H1 (cell line): ENCODE measurements around the gene THAP5.

Source experiments
- CBX5 ChIP-seq: fragments of 300-800, 300-1000 bp; sonication (generic); IDR thresholded peaks from 2 replicates; pipeline ENCODE4 v1.7.1; 2016; ENCODE audit warnings: antibody characterized with exemption, low read length, low read depth
- RAD21 ChIP-seq, 2 experiments: IDR thresholded peaks in 1 of 2; conservative IDR thresholded peaks in 1 of 2; 2 replicates each; pipeline ENCODE4 v1.6.1; 2011; ENCODE audit warnings: low read depth in 2 of 2, low read length in 2 of 2, improper control_type of control experiment in 1 of 2, inconsistent platforms in 1 of 2, mild to moderate bottlenecking in 1 of 2, moderate library complexity in 1 of 2
- TF ChIP-seq, protein P1 (sequence below), 3 experiments: IDR thresholded peaks; 1 replicate in 2 of 3; 2 replicates in 1 of 3; pipeline versions ENCODE4 v1.5.1 to v1.6.1; 2011; ENCODE audit warnings: low read length in 3 of 3, mild to moderate bottlenecking in 3 of 3, inconsistent platforms in 2 of 3, low read depth in 1 of 3, moderate library complexity in 1 of 3; ENCODE audit not compliant: insufficient read depth in 1 of 3; ENCODE audit errors: control extremely low read depth in 1 of 3

GRCh38 chr7:108584211-108584610 is 14.7 kb upstream of the THAP5 start:
- TF ChIP-seq, protein P1, sequence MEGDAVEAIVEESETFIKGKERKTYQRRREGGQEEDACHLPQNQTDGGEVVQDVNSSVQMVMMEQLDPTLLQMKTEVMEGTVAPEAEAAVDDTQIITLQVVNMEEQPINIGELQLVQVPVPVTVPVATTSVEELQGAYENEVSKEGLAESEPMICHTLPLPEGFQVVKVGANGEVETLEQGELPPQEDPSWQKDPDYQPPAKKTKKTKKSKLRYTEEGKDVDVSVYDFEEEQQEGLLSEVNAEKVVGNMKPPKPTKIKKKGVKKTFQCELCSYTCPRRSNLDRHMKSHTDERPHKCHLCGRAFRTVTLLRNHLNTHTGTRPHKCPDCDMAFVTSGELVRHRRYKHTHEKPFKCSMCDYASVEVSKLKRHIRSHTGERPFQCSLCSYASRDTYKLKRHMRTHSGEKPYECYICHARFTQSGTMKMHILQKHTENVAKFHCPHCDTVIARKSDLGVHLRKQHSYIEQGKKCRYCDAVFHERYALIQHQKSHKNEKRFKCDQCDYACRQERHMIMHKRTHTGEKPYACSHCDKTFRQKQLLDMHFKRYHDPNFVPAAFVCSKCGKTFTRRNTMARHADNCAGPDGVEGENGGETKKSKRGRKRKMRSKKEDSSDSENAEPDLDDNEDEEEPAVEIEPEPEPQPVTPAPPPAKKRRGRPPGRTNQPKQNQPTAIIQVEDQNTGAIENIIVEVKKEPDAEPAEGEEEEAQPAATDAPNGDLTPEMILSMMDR (IDR thresholded peaks at IDR 0.05; ENCODE audit: control extremely low read depth in 1 of 3, insufficient read depth in 1 of 3, low read depth in 1 of 3, low read length in 3 of 3) = no peak
- TF ChIP-seq CBX5 (no peak), RAD21 (IDR thresholded peaks at IDR 0.05 in 1 of 2, conservative IDR thresholded peaks at IDR 0.05 in 1 of 2; ENCODE audit: low read depth in 2 of 2, low read length in 2 of 2) (no peak)
